Measurements from ENCODE around the gene DOLK.

DNA sequence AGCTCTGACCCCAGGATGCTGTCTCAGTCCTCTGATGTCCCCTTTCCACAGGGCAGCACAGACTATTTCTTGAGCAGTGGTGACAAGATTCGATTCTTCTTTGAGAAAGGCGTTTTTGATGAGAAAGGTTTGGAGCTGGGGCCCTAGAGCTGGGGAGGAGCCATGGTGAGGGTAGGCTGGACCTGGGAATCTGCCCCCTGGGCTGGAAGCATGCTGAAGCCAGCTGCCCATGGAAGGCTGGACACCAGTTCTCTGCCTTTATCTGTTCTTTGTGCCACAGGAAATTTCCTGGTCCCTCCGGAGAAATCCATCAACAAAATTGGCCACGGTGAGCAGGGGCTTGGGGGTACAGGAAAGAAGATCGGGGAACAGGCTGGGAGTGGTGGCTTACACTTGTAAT is 13.7 kb downstream of the DOLK start:
- TF ChIP-seq, protein P1, sequence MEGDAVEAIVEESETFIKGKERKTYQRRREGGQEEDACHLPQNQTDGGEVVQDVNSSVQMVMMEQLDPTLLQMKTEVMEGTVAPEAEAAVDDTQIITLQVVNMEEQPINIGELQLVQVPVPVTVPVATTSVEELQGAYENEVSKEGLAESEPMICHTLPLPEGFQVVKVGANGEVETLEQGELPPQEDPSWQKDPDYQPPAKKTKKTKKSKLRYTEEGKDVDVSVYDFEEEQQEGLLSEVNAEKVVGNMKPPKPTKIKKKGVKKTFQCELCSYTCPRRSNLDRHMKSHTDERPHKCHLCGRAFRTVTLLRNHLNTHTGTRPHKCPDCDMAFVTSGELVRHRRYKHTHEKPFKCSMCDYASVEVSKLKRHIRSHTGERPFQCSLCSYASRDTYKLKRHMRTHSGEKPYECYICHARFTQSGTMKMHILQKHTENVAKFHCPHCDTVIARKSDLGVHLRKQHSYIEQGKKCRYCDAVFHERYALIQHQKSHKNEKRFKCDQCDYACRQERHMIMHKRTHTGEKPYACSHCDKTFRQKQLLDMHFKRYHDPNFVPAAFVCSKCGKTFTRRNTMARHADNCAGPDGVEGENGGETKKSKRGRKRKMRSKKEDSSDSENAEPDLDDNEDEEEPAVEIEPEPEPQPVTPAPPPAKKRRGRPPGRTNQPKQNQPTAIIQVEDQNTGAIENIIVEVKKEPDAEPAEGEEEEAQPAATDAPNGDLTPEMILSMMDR (IDR thresholded peaks at IDR 0.05 in 2 of 3, conservative IDR thresholded peaks at IDR 0.05 in 1 of 3; ENCODE audit: borderline replicate concordance in 1 of 3, insufficient read depth in 1 of 3, low read depth in 2 of 3, low read length in 2 of 3), result no peak
- TF ChIP-seq, protein P2, sequence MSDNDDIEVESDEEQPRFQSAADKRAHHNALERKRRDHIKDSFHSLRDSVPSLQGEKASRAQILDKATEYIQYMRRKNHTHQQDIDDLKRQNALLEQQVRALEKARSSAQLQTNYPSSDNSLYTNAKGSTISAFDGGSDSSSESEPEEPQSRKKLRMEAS (IDR thresholded peaks at IDR 0.05), result no peak
- TF ChIP-seq POLR2A (IDR thresholded peaks at IDR 0.05; ENCODE audit: borderline replicate concordance, extremely low read depth, insufficient read depth, insufficient read length), result no peak
- TF ChIP-seq, protein P3, sequence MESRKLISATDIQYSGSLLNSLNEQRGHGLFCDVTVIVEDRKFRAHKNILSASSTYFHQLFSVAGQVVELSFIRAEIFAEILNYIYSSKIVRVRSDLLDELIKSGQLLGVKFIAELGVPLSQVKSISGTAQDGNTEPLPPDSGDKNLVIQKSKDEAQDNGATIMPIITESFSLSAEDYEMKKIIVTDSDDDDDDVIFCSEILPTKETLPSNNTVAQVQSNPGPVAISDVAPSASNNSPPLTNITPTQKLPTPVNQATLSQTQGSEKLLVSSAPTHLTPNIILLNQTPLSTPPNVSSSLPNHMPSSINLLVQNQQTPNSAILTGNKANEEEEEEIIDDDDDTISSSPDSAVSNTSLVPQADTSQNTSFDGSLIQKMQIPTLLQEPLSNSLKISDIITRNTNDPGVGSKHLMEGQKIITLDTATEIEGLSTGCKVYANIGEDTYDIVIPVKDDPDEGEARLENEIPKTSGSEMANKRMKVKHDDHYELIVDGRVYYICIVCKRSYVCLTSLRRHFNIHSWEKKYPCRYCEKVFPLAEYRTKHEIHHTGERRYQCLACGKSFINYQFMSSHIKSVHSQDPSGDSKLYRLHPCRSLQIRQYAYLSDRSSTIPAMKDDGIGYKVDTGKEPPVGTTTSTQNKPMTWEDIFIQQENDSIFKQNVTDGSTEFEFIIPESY (IDR thresholded peaks at IDR 0.05; ENCODE audit: extremely low read depth, insufficient replicate concordance, low read length), result no peak
- TF ChIP-seq JUND (IDR thresholded peaks at IDR 0.05), result no peak
- no peak for TF ChIP-seq CEBPB (IDR thresholded peaks at IDR 0.05; ENCODE audit: low read depth)
- TF ChIP-seq EZH2 (IDR thresholded peaks at IDR 0.05), result no peak
- no peak for TF ChIP-seq SRF (IDR thresholded peaks at IDR 0.05; ENCODE audit: low read depth)
- TF ChIP-seq SP1 (IDR thresholded peaks at IDR 0.05; ENCODE audit: low read depth), result no peak
- TF ChIP-seq EGR1 (IDR thresholded peaks at IDR 0.05; ENCODE audit: low read depth), result no peak
